ENCODE data around the gene USP25. TPM values are rescaled to one million over a fixed set of nuclear protein-coding genes. Genes with fewer than 3 reads are reported as not detected.
"Not testable (repeated sequence)": the region's sequence is repeated elsewhere in the genome, so short reads cannot be mapped to it uniquely, and the experiment has no call there.

USP25 gene
- total RNA-seq, 1 experiment from 2014 or later, result 35.1 TPM

DNA sequence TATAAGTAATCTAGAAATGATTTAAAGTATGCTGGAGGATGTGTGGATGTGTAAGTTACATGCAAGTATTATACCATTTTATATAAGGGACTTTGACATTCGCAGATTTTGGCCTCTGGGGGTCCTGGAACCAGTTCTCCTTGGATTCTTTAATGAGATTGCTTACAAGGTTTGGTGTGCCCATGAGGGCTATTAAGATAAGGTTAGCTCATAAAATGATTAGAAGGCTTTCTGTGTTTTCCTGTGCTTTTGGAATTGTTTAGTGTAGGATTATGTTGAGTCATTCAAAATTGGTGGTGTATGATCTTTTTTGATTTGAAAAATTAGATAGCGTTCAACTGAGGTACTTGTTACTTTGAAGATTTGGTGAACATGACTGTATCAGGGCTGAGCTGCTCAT lies 5.6 kb downstream of the USP25 start:
- TF ChIP-seq, protein P1, sequence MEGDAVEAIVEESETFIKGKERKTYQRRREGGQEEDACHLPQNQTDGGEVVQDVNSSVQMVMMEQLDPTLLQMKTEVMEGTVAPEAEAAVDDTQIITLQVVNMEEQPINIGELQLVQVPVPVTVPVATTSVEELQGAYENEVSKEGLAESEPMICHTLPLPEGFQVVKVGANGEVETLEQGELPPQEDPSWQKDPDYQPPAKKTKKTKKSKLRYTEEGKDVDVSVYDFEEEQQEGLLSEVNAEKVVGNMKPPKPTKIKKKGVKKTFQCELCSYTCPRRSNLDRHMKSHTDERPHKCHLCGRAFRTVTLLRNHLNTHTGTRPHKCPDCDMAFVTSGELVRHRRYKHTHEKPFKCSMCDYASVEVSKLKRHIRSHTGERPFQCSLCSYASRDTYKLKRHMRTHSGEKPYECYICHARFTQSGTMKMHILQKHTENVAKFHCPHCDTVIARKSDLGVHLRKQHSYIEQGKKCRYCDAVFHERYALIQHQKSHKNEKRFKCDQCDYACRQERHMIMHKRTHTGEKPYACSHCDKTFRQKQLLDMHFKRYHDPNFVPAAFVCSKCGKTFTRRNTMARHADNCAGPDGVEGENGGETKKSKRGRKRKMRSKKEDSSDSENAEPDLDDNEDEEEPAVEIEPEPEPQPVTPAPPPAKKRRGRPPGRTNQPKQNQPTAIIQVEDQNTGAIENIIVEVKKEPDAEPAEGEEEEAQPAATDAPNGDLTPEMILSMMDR (conservative IDR thresholded peaks at IDR 0.05), result peak; percentile 28; the same call in 2 of the 3 replicates
- H3K4me1 ChIP-seq (ENCODE audit: insufficient read depth, low read length), result peaks cover 5% of the 10 kb centered on the region; the same call in 1 of the 2 replicates
- H3K4me1 Mint-ChIP-seq, result peaks cover 68 to 70% of the 10 kb centered on the region in 2 experiments
- H2BK12ac ChIP-seq (ENCODE audit: insufficient read length, low read depth, low read length), result no peak overlapping the region
- H3K36me3 Mint-ChIP-seq (ENCODE audit: insufficient read depth in 1 of 3, low read depth in 3 of 3), result peaks cover 2 to 16% (median 12%) of the 10 kb centered on the region in 3 experiments
- H2BK15ac ChIP-seq (ENCODE audit: low read depth, low read length), result no peak overlapping the region
- H3K27ac Mint-ChIP-seq, result peak overlapping the region in 2 of 3 experiments; percentile 20 to 64; a peak in 2 of 7 replicates
- no peak overlapping the region for H3K9ac ChIP-seq (ENCODE audit: extremely low read depth, insufficient read length, low read length)
- H3K23me2 ChIP-seq (ENCODE audit: insufficient read length, low read depth, low read length, poor library complexity, severe bottlenecking), result peaks cover 3% of the 10 kb centered on the region
- no peak overlapping the region for H2BK120ac ChIP-seq (ENCODE audit: low read depth, low read length, poor library complexity, severe bottlenecking)
- H3K4ac ChIP-seq (ENCODE audit: low read depth, low read length), result no peak overlapping the region
- no peak overlapping the region for H3K4me2 ChIP-seq (ENCODE audit: insufficient read depth, insufficient read length, low read length)
- no peaks in the 10 kb centered on the region for H3K27me3 ChIP-seq (ENCODE audit: insufficient read depth, low read length)
- no peak overlapping the region for H4K8ac ChIP-seq (replicated peaks; ENCODE audit: insufficient read length, low read depth, low read length)
- H4K20me1 ChIP-seq (ENCODE audit: control insufficient read depth, insufficient read depth, insufficient read length), result no peaks in the 10 kb centered on the region
- no peak overlapping the region for H3K14ac ChIP-seq (ENCODE audit: insufficient read depth, low read length)
- H2AFZ ChIP-seq (ENCODE audit: low read length), result no peak overlapping the region
- H3K79me2 ChIP-seq (ENCODE audit: insufficient read depth, low read length), result peaks cover 39% of the 10 kb centered on the region
- no peak overlapping the region for H4K91ac ChIP-seq (ENCODE audit: insufficient read length, low read depth, low read length)
- no peak overlapping the region for H4K5ac ChIP-seq (ENCODE audit: insufficient read length, low read depth, low read length)
- H3K27ac ChIP-seq (ENCODE audit: insufficient read length, low read depth, low read length), result no peak overlapping the region
- H2AK5ac ChIP-seq (ENCODE audit: insufficient read length, low read length), result no peak overlapping the region
- no peak overlapping the region for H3K56ac ChIP-seq (ENCODE audit: insufficient read length, low read depth, low read length)
- DNase-seq, result no peak
- no peaks in the 10 kb centered on the region for H3K9me3 ChIP-seq (ENCODE audit: control insufficient read depth, low read depth, low read length)
- H3K18ac ChIP-seq (ENCODE audit: insufficient read length, low read depth, low read length), result no peak overlapping the region
- no peak overlapping the region for H3K4me3 Mint-ChIP-seq
- no peak overlapping the region for H3K23ac ChIP-seq (ENCODE audit: insufficient read length, low read depth, low read length)
- H3T11ph ChIP-seq (ENCODE audit: low read length), result no peak overlapping the region
- no peaks in the 10 kb centered on the region for H3K27me3 Mint-ChIP-seq (ENCODE audit: low read depth)
- no CpG with 5 or more reads among the region's 2 CpGs for WGBS (ENCODE audit: extremely low coverage, insufficient read length, low lambda C conversion rate)
- no peak overlapping the region for H2BK20ac ChIP-seq (ENCODE audit: low read depth, low read length, poor library complexity, severe bottlenecking)
- H2BK5ac ChIP-seq (ENCODE audit: insufficient read length, low read length), result no peak overlapping the region
- H3K79me1 ChIP-seq (ENCODE audit: insufficient read depth, low read depth, low read length, poor library complexity, severe bottlenecking), result no peaks in the 10 kb centered on the region
- peaks cover 5 to 8% of the 10 kb centered on the region in 2 experiments; a peak in 3 of 5 replicates for H3K9me3 Mint-ChIP-seq

DNA sequence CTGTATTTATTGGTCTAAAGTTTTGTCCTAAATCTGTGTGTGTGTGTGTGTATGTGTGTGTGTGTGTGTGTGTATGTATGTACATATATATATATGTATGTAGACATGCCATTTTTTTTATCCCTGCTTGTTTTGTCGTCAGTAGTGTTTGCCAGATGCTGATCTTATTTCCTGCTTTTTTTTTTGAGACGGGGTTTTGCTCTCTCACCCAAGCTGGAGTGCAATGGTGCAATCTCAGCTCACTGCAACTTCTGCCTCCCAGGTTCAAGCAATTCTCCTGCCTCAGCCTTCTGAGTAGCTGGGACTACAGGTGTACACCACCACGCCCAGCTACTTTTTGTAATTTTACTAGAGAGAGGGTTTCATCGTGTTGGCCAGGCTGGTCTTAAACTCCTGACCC lies 6.1 kb downstream of the USP25 start:
- not testable (repeated sequence) for H3K79me1 ChIP-seq (ENCODE audit: insufficient read depth, low read depth, low read length, poor library complexity, severe bottlenecking); H3K4me2 ChIP-seq (ENCODE audit: insufficient read depth, insufficient read length, low read length)
- peaks cover 2 to 16% (median 9%) of the 10 kb centered on the region in 3 experiments; a peak in 6 of 7 replicates for H3K36me3 Mint-ChIP-seq (ENCODE audit: insufficient read depth in 1 of 3, low read depth in 3 of 3)

More for the DNA sequence above, 6.1 kb downstream of the USP25 start:
- Mint-ChIP-seq H3K4me1 (peaks cover 69 to 75% of the 10 kb centered on the region in 2 experiments), H3K4me3 (0 out of 5 replicates have a peak overlapping the region, but pooled peaks of 1 of the 2 experiments have one; percentile 40), H3K27ac (peak overlapping the region; percentile 63 to 97 (median 86))
- not testable (repeated sequence) for H3K27me3 Mint-ChIP-seq (ENCODE audit: low read depth); H2AFZ ChIP-seq (ENCODE audit: low read length); H3K27ac ChIP-seq (ENCODE audit: insufficient read length, low read depth, low read length); H3K4me1 ChIP-seq (ENCODE audit: insufficient read depth, low read length); H3K14ac ChIP-seq (ENCODE audit: insufficient read depth, low read length); H3K9me3 ChIP-seq (ENCODE audit: control insufficient read depth, low read depth, low read length); H2BK12ac ChIP-seq (ENCODE audit: insufficient read length, low read depth, low read length); H2BK20ac ChIP-seq (ENCODE audit: low read depth, low read length, poor library complexity, severe bottlenecking); H3T11ph ChIP-seq (ENCODE audit: low read length); H4K91ac ChIP-seq (ENCODE audit: insufficient read length, low read depth, low read length); H3K27me3 ChIP-seq (ENCODE audit: insufficient read depth, low read length); H2BK15ac ChIP-seq (ENCODE audit: low read depth, low read length); H2BK5ac ChIP-seq (ENCODE audit: insufficient read length, low read length); H3K23me2 ChIP-seq (ENCODE audit: insufficient read length, low read depth, low read length, poor library complexity, severe bottlenecking); H3K9ac ChIP-seq (ENCODE audit: extremely low read depth, insufficient read length, low read length); H3K18ac ChIP-seq (ENCODE audit: insufficient read length, low read depth, low read length); H2BK120ac ChIP-seq (ENCODE audit: low read depth, low read length, poor library complexity, severe bottlenecking); H3K4ac ChIP-seq (ENCODE audit: low read depth, low read length); DNase-seq; H3K9me3 Mint-ChIP-seq; H3K23ac ChIP-seq (ENCODE audit: insufficient read length, low read depth, low read length); H3K56ac ChIP-seq (ENCODE audit: insufficient read length, low read depth, low read length); H2AK5ac ChIP-seq (ENCODE audit: insufficient read length, low read length); H4K5ac ChIP-seq (ENCODE audit: insufficient read length, low read depth, low read length); H4K8ac ChIP-seq (replicated peaks; ENCODE audit: insufficient read length, low read depth, low read length); H4K20me1 ChIP-seq (ENCODE audit: control insufficient read depth, insufficient read depth, insufficient read length)
- peaks cover 42% of the 10 kb centered on the region for H3K79me2 ChIP-seq (ENCODE audit: insufficient read depth, low read length)
- no CpG with 5 or more reads among the region's 4 CpGs for WGBS (ENCODE audit: extremely low coverage, insufficient read length, low lambda C conversion rate)
